ENCODE data around the gene ENHO.

The ENHO gene

DNA sequence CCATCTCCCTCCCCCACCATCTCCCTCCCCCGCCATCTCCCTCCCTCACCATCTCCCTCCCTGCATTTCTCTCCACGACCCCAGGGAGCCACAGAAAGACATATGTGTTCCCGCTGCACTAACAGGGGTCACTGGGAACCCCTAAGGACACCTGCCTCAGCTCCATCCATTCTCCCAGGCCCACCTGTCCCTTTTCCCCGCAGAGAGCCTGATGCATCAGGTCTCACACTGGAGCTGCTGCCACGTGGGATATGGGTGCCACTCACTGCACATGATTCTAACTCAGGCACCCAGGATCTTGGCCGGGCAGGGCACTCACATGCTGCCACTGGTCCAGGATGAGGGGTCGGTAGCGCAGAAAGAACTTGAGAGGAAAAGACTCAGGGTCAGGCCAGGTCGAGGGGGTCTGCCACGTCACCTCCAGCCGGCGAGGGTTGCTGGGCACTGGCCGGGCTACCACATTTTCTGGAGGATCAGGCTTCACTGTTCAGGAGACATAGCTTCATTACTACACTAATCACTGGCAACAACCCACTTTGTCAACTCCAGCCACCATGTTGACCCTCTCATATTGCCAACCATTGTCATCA is 33.2 kb upstream of the ENHO start:
- no peak overlapping the region for H3K4me3 ChIP-seq (ENCODE audit: control insufficient read depth, low read depth, low read length)
- DNase-seq (ENCODE audit: low read depth) = no peak
- TF ChIP-seq, protein P1, sequence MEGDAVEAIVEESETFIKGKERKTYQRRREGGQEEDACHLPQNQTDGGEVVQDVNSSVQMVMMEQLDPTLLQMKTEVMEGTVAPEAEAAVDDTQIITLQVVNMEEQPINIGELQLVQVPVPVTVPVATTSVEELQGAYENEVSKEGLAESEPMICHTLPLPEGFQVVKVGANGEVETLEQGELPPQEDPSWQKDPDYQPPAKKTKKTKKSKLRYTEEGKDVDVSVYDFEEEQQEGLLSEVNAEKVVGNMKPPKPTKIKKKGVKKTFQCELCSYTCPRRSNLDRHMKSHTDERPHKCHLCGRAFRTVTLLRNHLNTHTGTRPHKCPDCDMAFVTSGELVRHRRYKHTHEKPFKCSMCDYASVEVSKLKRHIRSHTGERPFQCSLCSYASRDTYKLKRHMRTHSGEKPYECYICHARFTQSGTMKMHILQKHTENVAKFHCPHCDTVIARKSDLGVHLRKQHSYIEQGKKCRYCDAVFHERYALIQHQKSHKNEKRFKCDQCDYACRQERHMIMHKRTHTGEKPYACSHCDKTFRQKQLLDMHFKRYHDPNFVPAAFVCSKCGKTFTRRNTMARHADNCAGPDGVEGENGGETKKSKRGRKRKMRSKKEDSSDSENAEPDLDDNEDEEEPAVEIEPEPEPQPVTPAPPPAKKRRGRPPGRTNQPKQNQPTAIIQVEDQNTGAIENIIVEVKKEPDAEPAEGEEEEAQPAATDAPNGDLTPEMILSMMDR (conservative IDR thresholded peaks at IDR 0.05; ENCODE audit: control insufficient read depth, insufficient read depth, low read depth, low read length) = no peak

DNA sequence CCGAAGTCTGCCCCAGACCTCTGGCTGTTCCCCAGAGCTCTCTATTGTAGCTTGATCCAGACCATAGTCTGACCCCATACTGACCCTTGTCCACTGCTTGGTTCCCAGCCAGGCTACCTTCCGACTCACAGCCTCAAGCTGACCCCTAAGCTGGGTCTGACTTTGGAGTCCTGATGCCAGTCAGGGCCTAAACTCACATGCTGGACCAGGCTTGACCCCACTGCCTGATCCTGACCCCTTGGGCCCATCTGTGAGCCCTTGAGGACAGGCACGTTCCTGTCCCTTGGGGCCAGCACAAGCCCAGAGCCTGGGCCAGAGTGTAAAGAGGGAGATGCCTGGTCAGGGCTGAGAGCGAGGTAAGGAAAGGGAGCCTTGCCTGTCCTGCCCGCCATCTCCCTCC is 32.7 kb upstream of the ENHO start:
- no peak overlapping the region for H3K4me3 ChIP-seq (ENCODE audit: control insufficient read depth, low read depth, low read length)
- no peak for DNase-seq (ENCODE audit: low read depth)
- TF ChIP-seq, protein P1 (conservative IDR thresholded peaks at IDR 0.05; ENCODE audit: control insufficient read depth, insufficient read depth, low read depth, low read length) = no peak

DNA sequence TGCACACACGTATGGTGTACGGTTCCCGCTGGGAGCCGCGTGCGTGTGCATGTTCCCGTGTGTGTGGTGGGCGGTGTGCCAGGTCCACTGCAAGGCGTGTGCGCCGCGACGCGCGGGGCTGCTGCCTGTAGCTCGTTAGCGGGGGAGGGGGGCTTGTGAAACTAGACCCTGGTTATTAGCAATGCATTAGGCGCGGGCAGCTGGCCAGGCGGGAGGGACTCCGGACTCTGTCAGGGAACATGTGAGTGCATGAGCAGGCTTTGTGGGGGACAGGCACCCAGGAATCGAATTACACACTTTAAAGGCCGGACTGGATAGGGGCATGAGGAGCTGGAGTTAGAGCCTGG is 32.2 kb upstream of the ENHO start:
- no peak for DNase-seq (ENCODE audit: low read depth)
- TF ChIP-seq, protein P1 (conservative IDR thresholded peaks at IDR 0.05; ENCODE audit: control insufficient read depth, insufficient read depth, low read depth, low read length) = no peak
- no peak overlapping the region for H3K4me3 ChIP-seq (ENCODE audit: control insufficient read depth, low read depth, low read length)

DNA sequence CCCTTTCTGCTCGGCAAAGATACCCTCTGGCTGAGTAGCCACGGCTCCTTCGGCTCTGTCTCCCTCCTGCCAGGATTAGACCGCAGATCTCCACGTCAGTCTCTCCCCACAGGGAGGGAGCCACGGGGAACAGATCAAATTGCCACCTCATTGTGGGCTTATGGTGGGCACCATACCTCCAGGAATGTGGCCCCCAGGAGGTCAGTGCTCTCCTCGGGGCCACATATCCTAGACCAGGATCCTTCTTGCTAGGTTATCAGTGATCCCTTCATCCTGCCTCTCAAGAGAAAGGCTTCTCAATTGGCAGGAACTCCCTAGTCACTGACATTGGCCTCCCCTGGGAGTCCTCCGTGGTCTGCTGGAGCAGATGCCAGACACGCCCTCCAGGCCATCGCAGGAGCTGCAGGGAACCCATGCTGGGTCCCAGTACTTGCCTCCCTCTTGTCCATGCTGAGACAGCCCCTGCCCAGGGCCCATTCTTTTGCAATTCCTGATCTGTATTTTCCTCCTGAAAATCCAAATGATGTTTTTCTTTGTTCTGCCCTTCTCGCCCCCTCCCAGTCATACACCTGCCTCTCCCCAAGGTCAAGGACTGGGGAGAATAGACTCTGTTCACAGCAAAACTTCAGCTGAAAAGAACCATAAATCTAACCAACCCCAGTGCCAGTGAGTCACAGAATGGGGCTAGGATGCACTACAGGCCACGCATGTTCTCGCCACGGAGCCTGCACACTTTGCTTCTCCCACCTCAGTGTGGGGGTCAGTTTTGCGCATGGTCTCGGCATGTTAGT is 31.6 kb upstream of the ENHO start:
- TF ChIP-seq, protein P1 (conservative IDR thresholded peaks at IDR 0.05; ENCODE audit: control insufficient read depth, insufficient read depth, low read depth, low read length) = no peak
- no peak for DNase-seq (ENCODE audit: low read depth)
- no peak overlapping the region for H3K4me3 ChIP-seq (ENCODE audit: control insufficient read depth, low read depth, low read length)

DNA sequence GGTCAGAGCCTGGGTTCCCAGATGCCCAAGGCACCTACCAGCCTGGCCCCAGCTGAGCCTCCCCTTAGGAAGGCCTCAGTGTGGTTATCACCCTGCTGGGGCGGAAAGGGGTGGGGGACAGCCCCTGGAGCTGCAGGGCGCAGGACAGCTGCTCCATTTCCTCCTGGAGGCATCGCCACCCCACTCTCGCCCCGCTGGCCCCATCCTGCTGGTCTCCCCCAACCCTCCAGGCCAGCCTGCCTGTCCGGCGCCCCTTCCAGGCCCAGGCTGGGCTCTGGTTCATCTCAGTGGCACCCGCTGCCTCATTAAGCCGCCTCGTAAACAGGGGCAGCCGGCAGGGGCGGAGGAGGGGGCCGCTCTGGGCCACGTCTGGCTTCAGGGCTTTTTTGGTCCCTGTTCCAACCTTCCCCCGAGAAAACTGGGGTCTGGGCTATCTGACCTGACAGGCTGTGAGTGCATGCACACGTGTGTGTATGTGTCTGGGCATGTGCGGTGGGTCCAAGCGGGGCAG is 30.8 kb upstream of the ENHO start:
- no peak overlapping the region for H3K4me3 ChIP-seq (ENCODE audit: control insufficient read depth, low read depth, low read length)
- DNase-seq (ENCODE audit: low read depth) = no peak
- TF ChIP-seq, protein P1 (conservative IDR thresholded peaks at IDR 0.05; ENCODE audit: control insufficient read depth, insufficient read depth, low read depth, low read length) = no peak

DNA sequence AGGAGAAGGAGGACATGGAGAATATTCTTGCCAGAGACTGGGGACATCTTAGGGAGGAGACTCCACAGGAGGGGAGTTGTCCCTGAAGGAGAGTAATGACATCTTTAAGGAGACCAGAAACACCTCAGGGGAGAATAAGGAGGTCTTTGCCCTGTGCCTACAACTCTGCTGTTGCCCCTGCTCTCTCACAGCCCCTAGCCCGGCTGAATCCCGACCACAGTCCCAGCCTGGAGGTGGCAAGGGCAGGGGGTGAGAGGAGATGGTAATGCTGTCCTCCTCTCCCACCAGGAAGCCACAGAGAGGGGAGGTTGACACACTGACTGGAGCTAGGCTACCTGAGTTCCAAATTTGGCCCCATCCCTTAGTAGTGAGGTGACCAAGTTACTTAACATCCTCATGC is 30.2 kb upstream of the ENHO start:
- TF ChIP-seq, protein P1 (conservative IDR thresholded peaks at IDR 0.05; ENCODE audit: control insufficient read depth, insufficient read depth, low read depth, low read length) = no peak
- DNase-seq (ENCODE audit: low read depth) = no peak
- no peak overlapping the region for H3K4me3 ChIP-seq (ENCODE audit: control insufficient read depth, low read depth, low read length)

Measured in fibroblast of mammary gland (primary cell).